HG03439 (cell line): ENCODE results near the gene ARSB.
"Not testable (repeated sequence)": the region's sequence is repeated elsewhere in the genome, so short reads cannot be mapped to it uniquely, and the experiment has no call there.

Source experiments
- ATAC-seq: cut with Tn5 transposase; IDR thresholded peaks from one replicate; pipeline ENCODE4 v1.9.1; 2021; ENCODE audit warnings: mild to moderate bottlenecking, moderate library complexity; ENCODE audit not compliant: unreplicated experiment

ARSB gene

GRCh38 chr5:78958672-78959445 is 26.3 kb downstream of the ARSB start:
- no peak for ATAC-seq

GRCh38 chr5:78956901-78957300 is 28.2 kb downstream of the ARSB start:
- no peak for ATAC-seq

DNA sequence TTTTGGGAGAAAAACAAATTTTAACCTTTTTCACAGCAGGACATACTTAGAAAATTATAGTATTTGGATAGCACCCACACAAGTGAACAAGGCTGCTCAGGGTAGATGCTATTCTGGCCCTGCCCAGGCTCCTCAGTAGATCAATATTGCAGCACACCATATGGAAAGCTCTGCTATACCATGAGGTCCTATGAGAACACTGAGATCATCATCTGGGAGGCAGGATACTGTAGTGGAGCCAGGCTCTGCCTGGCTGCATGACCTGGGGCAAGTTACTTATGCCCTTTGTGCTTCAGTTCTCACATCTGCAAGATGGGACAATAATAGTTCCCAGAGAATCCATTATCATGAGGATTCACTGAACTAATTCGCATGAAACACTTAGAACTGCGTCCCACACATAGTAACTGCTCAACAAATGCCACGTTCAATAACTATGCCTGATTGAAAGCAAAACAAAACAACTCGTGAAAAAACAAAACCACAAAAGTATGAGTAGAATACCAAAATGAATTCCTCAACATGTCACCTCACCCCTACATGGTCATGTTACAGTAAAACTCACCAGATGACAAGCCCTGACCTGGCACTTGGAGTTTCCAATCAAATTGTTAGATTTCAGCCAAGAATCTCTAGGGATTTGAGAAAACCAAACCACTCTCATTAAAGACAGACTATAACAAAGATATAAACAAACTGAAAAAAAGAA is 31.9 kb downstream of the ARSB start:
- ATAC-seq = no peak

DNA sequence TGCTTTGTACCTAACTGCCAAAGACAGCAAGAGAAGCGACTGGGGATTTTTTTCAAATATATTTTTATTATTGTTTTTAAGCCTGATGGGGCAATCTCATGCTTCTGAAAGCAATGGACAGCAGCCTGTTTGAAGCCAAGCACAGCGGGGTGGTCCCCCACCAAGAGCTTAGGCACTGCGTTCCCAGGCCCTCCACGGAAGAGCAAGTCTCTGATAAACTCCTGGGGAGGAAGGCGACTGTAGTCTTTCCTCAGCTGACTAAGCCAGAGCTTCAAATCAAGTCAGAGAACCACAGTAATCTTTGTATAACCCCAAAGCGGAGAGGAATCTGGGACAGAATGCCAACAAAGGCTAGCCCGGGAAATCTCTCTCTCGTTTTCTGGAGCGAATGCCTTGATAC is 54.4 kb downstream of the ARSB start:
- no peak for ATAC-seq

DNA sequence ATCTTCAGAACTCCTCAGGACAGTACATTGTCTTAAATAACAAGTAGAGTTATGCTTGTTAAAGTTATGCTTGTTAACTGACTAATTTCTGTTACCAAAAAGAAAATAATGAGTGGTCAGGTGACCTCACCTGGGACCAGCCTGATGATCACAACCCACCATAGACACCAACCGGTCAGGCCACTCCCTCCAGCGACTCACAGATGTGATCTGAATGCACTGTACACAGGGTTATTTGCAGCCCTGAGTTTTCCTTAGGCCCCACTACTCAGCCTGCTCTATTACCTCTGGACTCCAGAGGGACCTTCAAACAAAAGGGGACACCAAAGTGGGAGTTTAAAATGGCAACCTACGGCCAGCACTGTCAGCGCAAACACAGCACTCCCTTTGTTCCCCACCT is 55.3 kb downstream of the ARSB start:
- no peak for ATAC-seq

- no peak for ATAC-seq
Observed at GRCh38 chr5:78927657-78928282, 57.3 kb downstream of the ARSB start.

- ATAC-seq = no peak
Observed at GRCh38 chr5:78926252-78926651, 58.9 kb downstream of the ARSB start.

- no peak for ATAC-seq
Observed at GRCh38 chr5:78925129-78925876, 59.8 kb downstream of the ARSB start.

DNA sequence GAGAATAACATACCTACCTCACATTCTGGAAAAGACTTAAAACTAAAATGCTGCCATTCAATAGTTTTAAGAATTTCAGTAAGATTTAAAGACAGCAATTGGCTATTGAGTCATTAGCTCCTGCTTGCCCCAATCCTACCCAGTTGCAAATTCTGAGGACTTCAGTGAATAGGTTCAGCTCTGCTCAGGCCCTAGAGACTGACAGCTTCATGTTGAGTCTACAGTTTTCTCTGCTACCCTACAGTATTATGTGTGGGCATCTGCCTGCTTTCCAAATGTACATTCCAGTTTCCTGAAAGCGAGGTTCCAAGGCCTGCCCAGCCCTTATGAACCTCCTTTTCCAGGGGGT is 61.5 kb downstream of the ARSB start:
- ATAC-seq = no peak

GRCh38 chr5:78922879-78923621 is 62.1 kb downstream of the ARSB start:
- no peak for ATAC-seq

DNA sequence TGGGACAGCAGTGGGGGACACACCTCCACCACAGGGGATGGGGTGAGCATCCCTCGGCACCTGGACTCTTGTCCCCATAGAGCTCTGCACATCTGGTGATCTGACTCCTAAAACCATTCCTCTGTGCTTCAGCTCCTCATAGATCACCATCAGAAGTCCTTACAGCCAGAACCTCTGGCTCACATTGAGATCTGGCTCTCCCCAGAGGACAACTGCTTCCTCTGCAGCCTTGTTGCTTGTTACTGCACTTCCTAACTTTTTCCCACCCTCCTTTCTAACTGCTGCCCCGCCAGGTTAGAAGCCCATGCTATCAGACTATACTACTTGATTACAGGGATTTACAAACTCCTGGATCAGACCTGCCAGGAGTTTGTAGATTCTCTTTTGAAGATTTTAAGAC is 64.5 kb downstream of the ARSB start:
- ATAC-seq = no peak

- ATAC-seq = no peak
Observed at GRCh38 chr5:78919796-78920195, 65.3 kb downstream of the ARSB start.

GRCh38 chr5:78916044-78916443 is 69.1 kb downstream of the ARSB start:
- no peak for ATAC-seq

- no peak for ATAC-seq
Observed at GRCh38 chr5:78915170-78915569, 69.9 kb downstream of the ARSB start.

- no peak for ATAC-seq
Observed at GRCh38 chr5:78912811-78913210, 72.3 kb downstream of the ARSB start.

DNA sequence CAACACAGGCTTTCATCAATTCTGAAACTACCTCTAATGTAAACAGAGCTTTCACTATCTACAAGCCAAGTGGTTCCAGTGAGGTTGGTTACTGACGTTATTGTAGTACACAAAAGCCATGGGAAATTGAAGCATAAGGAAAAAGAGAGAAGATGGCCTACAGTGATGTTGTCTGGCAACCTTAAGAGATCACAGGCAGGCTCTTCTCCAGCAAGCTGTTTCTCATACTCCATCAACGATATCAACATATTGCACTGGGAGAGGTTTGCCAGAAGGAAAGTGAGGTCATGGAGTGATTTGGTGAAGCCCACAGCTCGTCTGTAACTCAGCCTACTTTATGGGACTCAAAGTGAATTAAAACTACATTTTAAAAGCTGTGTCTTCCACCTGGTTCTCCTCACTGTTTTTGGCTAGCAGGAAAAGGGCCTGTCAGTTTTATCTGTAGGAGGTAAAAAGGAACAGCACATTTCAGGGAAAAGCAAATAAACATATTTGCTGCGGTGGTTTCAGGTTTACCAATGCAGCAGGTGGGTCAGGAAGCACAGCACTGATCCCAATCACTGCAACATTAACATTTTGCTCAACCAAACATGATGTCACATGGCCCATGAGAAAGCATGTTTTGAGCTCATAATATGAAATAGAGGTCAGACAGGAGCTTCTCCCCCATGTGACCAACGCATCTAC is 72.9 kb downstream of the ARSB start:
- ATAC-seq = no peak

DNA sequence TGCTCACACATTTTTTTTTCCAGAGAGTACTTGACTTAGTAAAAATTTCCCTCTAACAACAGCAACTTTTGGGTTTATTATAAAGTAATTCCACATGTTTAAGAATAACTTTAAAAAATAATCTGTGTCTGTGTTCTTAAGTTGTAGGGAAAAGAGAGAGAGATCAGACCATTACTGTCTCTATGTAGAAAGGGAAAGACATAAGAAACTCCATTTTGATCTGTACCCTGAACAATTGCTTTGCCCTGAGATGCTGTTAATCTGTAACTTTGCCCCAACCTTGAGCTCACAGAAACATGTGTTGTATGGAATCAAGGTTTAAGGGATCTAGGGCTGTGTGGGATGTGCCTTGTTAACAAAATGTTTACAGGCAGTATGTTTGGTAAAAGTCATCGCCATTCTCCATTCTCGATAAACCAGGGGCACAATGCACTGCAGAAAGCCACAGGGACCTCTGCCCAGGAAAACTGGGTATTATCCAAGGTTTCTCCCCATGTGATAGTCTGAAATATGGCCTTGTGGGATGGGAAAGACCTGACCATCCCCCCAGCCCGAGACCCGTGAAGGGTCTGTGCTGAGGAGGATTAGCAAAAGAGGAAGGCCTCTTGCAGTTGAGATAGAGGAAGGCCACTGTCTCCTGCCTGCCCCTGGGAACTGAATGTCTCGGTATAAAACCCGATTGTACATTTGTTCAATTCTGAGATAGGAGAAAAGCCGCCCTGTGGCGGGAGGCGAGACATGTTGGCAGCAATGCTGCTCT is 75.7 kb downstream of the ARSB start:
- ATAC-seq = not testable (repeated sequence)

- no peak for ATAC-seq
Observed at GRCh38 chr5:78908173-78909061, 76.7 kb downstream of the ARSB start.
